HG03060 (cell line): ENCODE measurements around the gene DBH.

Experiments used
- ATAC-seq: cut with Tn5 transposase; IDR thresholded peaks from one replicate; pipeline ENCODE4 v1.9.1; 2021; ENCODE audit warnings: low read depth, moderate number of reproducible peaks; ENCODE audit not compliant: unreplicated experiment

DBH gene

GRCh38 chr9:133641396-133641655, 5.2 kb downstream of the DBH start:
- no peak for ATAC-seq

GRCh38 chr9:133641861-133642595, 5.9 kb downstream of the DBH start:
- no peak for ATAC-seq

- ATAC-seq, result no peak
Measured at GRCh38 chr9:133642708-133643361, 6.7 kb downstream of the DBH start.

- ATAC-seq, result no peak
Measured at GRCh38 chr9:133643362-133643755, 7.2 kb downstream of the DBH start.

GRCh38 chr9:133643978-133644760, 8.0 kb downstream of the DBH start:
- ATAC-seq, result no peak

- ATAC-seq, result no peak
Measured at GRCh38 chr9:133645021-133645765, 9.0 kb downstream of the DBH start.

GRCh38 chr9:133647148-133647547, 11.0 kb downstream of the DBH start:
- ATAC-seq, result no peak

- no peak for ATAC-seq
Measured at GRCh38 chr9:133647765-133648469, 11.8 kb downstream of the DBH start.

GRCh38 chr9:133649194-133649593, 13.0 kb downstream of the DBH start:
- no peak for ATAC-seq

- no peak for ATAC-seq
Measured at GRCh38 chr9:133650026-133650425, 13.9 kb downstream of the DBH start.

- no peak for ATAC-seq
Measured at GRCh38 chr9:133653638-133654037, 17.5 kb downstream of the DBH start.

GRCh38 chr9:133654736-133655657, 18.8 kb downstream of the DBH start:
- no peak for ATAC-seq

GRCh38 chr9:133655701-133656100, 19.5 kb downstream of the DBH start:
- ATAC-seq, result no peak

GRCh38 chr9:133656211-133657119, 20.3 kb downstream of the DBH start:
- no peak for ATAC-seq

GRCh38 chr9:133657120-133657661, 21.0 kb downstream of the DBH start:
- ATAC-seq, result no peak

GRCh38 chr9:133658442-133659431, 22.6 kb downstream of the DBH start:
- ATAC-seq, result no peak

- no peak for ATAC-seq
Measured at GRCh38 chr9:133659516-133659915, 23.4 kb downstream of the DBH start.
